HepG2 (cell line): ENCODE results near the gene UBE2B.

Experiments used
- BRF2 ChIP-seq: sonication (generic); formaldehyde crosslinking; IDR thresholded peaks from 2 replicates; pipeline ENCODE4 v1.8.1; 2022; ENCODE audit warnings: mild to moderate bottlenecking, missing genetic modification reagents
- CBX1 ChIP-seq: IDR thresholded peaks from one replicate; pipeline ENCODE4 v1.6.1; 2016; ENCODE audit warnings: antibody characterized with exemption, low read depth
- CTCF ChIP-seq: sonication (generic); formaldehyde crosslinking; IDR thresholded peaks from 2 replicates; pipeline ENCODE4 v1.5.0; 2020; ENCODE audit warnings: mild to moderate bottlenecking, missing genetic modification reagents, moderate library complexity
- EP300 ChIP-seq, 3 experiments: sonication (generic) in 1 of 3; formaldehyde crosslinking in 1 of 3; IDR thresholded peaks; 2 replicates each; pipeline versions ENCODE4 v1.5.1 to v1.6.1; 2011 to 2020; ENCODE audit warnings: low read depth in 2 of 3, low read length in 2 of 3, borderline replicate concordance in 1 of 3, improper control_type of control experiment in 1 of 3, mild to moderate bottlenecking in 1 of 3, missing genetic modification reagents in 1 of 3, moderate library complexity in 1 of 3
- ISX ChIP-seq: sonication (generic); formaldehyde crosslinking; conservative IDR thresholded peaks from 2 replicates; pipeline ENCODE4 v1.5.0; 2020; ENCODE audit warnings: missing genetic modification reagents
- KDM1A ChIP-seq: IDR thresholded peaks from 2 replicates; pipeline ENCODE4 v1.6.1; 2016; ENCODE audit warnings: missing compliant biosample characterization
- NCOA1 ChIP-seq: sonication (generic); formaldehyde crosslinking; IDR thresholded peaks from 2 replicates; pipeline ENCODE4 v1.9.0; 2021; ENCODE audit warnings: missing genetic modification reagents
- POLR2AphosphoS5 ChIP-seq: IDR thresholded peaks from 2 replicates; pipeline ENCODE4 v1.6.1; 2012; ENCODE audit warnings: low read depth, low read length
- SOX6 ChIP-seq, 2 experiments: fragments of 450-650 bp in 1 of 2; sonication (generic) in 1 of 2; formaldehyde crosslinking in 1 of 2; IDR thresholded peaks; 2 replicates each; pipeline versions ENCODE4 v1.4.0 to v1.6.1; 2017 to 2020; ENCODE audit warnings: antibody characterized with exemption in 1 of 2, mild to moderate bottlenecking in 1 of 2, missing genetic modification reagents in 1 of 2
- SP4 ChIP-seq: sonication (generic); formaldehyde crosslinking; IDR thresholded peaks from 2 replicates; pipeline ENCODE4 v1.8.1; 2023; ENCODE audit warnings: mild to moderate bottlenecking, missing genetic modification reagents
- YEATS2 ChIP-seq: sonication (generic); formaldehyde crosslinking; IDR thresholded peaks from 2 replicates; pipeline ENCODE4 v1.4.0; 2020; ENCODE audit warnings: missing genetic modification reagents, borderline replicate concordance
- ZNF143 ChIP-seq: sonication (generic); formaldehyde crosslinking; IDR thresholded peaks from 2 replicates; pipeline ENCODE4 v1.4.0; 2020; ENCODE audit warnings: missing genetic modification reagents
- ZNF205 ChIP-seq: IDR thresholded peaks from 2 replicates; pipeline ENCODE4 v1.6.1; 2018; ENCODE audit warnings: missing biosample characterization, missing genetic modification reagents
- ZNF460 ChIP-seq: sonication (generic); formaldehyde crosslinking; IDR thresholded peaks from 2 replicates; pipeline ENCODE4 v1.5.1; 2020; ENCODE audit warnings: missing genetic modification reagents, mild to moderate bottlenecking, borderline replicate concordance

- TF ChIP-seq YEATS2 (CRISPR knock-in tag): no peak
- no peak for TF ChIP-seq EP300 (IDR thresholded peaks at IDR 0.05; ENCODE audit: low read depth in 2 of 2, low read length in 2 of 2)
- TF ChIP-seq EP300 (CRISPR knock-in tag; IDR thresholded peaks at IDR 0.05; ENCODE audit: borderline replicate concordance): no peak
- TF ChIP-seq ZNF460 (CRISPR knock-in tag): no peak
- no peak for TF ChIP-seq ZNF143 (CRISPR knock-in tag)
- no peak for TF ChIP-seq SP4 (CRISPR knock-in tag)
- TF ChIP-seq KDM1A (CRISPR knock-in tag): no peak
- no peak for TF ChIP-seq CTCF (CRISPR knock-in tag)
- TF ChIP-seq CBX1: no peak
- no peak for TF ChIP-seq BRF2 (CRISPR knock-in tag)
- TF ChIP-seq POLR2AphosphoS5: no peak
- no peak for TF ChIP-seq ISX (CRISPR knock-in tag)
- TF ChIP-seq SOX6 (IDR thresholded peaks at IDR 0.05): no peak
- TF ChIP-seq SOX6 (CRISPR knock-in tag; IDR thresholded peaks at IDR 0.05): no peak
- no peak for TF ChIP-seq NCOA1 (CRISPR knock-in tag)
- no peak for TF ChIP-seq ZNF205 (CRISPR knock-in tag)
These were observed 61.4 kb downstream of the UBE2B start for GRCh38 chr5:134432677-134433359.
